ENCODE results near the gene SGK2.
A peak's percentile ranks its signal among the peaks of the same experiment; 100 is the strongest.
"Not testable (repeated sequence)": the region's sequence is repeated elsewhere in the genome, so short reads cannot be mapped to it uniquely, and the experiment has no call there.

The SGK2 gene

DNA sequence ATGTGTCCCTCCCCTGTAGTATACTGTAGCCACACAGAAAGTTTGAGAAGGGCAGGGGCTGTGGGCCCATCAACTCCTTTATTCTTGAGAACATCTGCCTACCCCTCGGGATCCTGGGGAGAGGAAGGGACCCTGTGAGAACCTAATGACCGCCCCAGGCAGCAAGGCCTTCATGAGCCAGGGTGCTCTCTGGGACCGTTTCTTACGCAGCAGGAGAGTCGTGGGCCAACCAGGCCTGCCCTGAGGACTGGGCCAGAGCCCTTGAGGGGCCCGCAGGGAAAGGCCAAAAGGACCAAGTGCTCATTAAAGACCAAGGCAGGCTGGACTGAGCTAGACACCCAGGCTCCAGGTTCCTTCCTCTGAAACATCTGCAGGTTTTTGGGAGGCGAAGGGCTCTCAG is 5.2 kb downstream of the SGK2 start:
- no peak for DNase-seq

GRCh38 chr20:43564455-43564854 is 5.6 kb downstream of the SGK2 start:
- DNase-seq: no peak

DNA sequence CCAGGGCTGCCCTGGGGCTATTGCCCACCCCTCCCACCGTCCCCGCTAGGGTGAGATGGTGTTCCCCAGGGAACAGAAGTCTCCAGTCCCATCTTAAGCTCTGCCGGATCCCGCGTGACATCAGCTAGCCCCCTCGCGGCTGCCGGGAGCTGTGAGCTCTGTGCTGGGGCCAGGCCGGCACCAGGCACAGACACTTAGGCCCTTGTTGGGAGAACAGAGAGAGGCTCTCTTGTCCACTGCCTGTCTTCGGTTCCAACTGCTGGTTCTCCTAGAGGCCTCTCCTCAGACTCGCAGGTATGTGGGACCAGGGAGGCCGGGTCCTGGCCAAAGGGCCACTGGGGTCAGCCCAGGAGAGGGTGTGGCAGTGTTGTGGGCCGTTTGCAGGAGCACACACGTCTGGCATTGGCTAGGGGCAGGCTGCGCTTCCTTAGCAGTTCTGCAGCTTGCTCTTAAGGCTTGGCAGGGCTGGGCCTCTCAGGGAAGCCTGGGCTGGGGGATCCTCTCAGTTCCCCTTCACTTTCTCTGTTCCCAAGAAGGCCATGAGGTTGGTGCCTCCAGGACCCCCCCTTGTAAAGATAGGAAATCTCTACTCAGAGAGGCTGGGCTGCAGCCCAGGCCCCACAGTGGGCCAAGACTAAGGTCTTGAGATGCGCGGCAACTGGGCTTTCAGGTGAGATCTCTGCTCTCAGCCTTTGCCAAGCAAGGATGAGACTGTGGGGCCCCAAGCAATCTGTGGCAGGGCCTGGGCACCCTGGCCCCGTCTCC is 6.3 kb downstream of the SGK2 start:
- DNase-seq: no peak

- DNase-seq: no peak
These were observed 6.9 kb downstream of the SGK2 start for GRCh38 chr20:43565758-43566104.

GRCh38 chr20:43567477-43567876 is 8.7 kb downstream of the SGK2 start:
- DNase-seq: no peak

DNA sequence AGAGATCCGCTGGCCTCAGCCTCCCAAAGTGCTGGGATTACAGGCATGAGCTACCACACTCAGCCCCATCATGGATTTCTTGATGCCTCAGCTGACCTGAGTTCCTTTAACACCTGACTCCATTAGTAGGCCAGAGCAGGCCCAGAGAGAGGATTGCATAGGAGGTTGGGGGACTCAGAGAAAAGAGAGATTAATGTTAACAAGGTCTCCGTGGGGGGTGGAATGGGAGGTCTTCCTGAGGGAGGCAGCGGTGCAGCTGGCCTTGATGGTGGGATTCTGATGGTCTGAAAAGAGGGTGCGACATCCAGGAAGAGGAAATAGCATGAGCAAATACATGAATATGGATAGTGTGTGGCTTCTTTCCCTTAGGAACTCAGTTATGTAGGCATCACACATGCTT is 9.9 kb downstream of the SGK2 start:
- no peak for DNase-seq

- no peak for DNase-seq
These were observed 10.5 kb downstream of the SGK2 start for GRCh38 chr20:43569282-43569681.

GRCh38 chr20:43570496-43570895 is 11.7 kb downstream of the SGK2 start:
- DNase-seq: no peak

- DNase-seq: no peak
These were observed 12.5 kb downstream of the SGK2 start for GRCh38 chr20:43571310-43571709.

DNA sequence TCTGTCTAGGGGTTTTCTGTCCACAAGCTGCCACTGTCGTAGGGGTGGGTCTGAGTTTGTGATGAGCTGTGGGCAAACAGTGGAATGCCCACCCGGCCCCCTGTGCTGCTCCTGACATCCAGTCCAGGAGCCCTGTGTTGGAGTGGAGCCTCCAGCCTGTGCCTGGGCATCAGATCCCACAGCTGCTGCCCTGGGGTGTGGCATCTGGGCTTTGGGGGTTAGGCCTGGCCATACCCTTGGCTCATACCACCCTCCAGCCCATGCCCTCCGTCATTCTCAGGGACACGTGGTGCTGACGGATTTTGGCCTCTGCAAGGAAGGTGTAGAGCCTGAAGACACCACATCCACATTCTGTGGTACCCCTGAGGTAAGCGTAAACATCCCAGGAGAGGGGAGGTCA is 12.9 kb downstream of the SGK2 start:
- DNase-seq: no peak

DNA sequence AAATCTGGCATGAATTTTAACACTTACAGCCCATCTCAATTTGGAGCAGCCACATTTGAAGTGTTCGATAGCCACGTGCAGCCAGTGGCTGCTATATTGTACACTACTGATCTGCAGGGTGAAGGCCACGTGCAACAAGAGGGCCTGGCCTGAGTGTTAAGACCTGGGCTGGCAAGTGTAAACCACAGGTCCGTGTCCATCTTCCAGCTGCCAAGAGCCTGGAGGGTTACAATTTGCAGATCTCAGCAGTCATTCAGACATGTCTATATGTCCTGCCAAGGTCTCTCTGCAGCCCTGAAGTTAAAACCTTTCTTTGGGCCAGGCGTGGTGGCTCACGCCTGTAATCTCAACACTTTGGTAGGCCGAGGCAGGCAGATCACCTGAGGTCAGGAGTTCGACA is 14.1 kb downstream of the SGK2 start:
- no peak for DNase-seq

DNA sequence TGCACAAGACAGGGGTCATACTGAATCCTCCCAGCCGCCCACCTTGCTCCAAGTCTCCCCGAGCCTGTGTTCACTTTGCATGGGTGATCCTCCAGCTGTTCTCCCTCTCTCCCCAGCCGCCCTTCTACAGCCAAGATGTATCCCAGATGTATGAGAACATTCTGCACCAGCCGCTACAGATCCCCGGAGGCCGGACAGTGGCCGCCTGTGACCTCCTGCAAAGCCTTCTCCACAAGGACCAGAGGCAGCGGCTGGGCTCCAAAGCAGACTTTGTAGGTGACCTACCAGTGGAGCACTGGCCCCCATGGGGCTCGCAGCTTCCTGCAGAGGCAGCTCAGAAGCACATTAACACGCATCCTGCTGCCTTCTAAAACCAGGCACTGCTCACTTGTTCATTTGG is 17.3 kb downstream of the SGK2 start:
- DNase-seq: no peak

GRCh38 chr20:43579861-43580793 is 21.3 kb downstream of the SGK2 start:
- no peak for DNase-seq

DNA sequence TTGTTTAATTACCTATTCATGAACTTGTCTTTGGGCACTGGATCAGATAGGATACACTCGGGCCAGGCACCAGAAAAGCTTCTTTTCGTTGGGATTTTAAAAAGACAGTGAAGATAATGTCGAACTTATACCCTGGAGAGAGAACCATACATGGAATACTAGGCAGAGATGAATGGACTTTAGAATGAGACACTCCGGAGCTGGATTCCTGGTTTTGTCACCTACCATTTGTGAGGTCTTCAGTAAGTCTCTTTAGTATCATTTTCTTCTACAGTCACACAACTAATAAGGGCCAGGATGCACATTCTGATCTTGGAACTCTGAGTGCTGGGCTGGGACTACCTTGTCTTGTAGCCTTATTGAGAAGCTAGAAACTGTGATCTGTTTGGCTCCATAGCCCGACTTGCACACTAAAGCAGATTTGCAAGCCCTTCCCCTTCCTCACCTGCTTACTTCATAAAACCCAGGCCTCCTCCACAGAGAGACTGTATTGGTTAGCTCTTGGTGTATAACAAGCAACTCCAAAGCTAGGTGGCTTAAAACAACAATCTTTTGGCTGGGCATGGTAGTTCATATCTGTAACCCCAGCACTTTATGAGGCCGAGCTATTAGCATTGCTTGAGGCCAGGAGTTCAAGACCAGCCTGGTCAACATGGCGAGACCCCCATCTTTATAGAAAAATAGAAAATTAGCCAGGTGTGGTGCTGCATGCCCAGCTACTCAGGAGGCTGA is 24.5 kb downstream of the SGK2 start:
- DNase-seq: no peak

DNA sequence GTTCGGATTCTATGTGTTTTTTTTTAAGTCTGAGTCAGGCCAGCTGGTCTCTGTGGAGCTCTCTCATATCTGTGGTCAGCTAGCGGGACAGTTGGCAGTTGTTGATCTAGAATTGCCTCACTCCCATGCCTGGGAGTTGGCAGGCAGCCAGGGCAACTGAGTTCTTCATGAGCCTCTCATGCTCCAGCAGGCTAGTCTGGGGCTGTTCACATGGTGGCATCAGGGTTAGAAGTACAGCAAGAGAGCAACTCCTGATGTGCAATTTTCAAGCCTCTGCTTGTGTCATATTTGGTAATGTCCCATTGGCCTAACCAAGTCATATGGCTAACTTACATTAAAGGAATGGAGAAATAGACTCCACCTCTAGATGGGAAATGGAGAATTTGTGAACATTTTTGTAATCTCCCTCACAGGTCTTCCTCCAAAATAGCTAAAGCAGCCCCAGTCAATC is 25.2 kb downstream of the SGK2 start:
- peak; percentile 22 to 41 for DNase-seq

GRCh38 chr20:43584448-43585136 is 25.8 kb downstream of the SGK2 start:
- DNase-seq: no peak

GRCh38 chr20:43586641-43587040 is 27.8 kb downstream of the SGK2 start:
- DNase-seq: no peak

DNA sequence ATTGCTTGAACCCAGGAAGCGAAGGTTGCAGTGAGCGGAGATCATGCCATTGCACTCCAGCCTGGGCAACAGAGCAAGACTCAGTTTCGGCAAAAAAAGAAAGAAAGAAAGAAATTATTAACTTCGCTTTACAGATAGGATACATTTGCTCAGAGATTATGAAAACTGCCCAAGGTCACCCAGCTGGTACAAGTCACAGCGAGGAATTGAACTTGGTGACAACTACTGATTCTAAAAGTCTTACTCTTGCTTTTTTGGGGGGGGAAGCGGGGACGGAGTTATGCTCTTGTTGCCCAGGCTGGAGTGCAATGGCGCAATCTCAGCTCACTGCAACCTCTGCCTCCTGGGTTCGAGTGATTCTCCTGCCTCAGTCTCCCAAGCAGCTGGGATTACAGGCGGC is 29.7 kb downstream of the SGK2 start:
- DNase-seq: not testable (repeated sequence)

DNA sequence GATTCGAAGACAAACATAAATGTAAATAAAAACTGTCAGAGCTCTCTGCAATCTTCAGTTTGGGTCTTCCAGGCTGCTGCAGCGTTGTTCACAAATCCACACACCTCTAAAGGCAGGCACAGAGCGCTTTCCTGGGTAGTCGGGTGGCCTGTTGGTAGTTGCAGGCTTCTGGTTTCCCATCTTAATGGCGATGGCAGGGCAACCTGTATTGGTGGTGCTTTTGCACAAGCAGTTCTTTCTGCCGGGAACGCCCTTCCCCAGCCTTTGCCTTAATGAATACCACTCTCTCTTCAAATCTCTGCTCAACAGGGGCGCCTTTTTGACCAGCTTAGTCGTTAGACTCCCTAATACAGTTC is 31.2 kb downstream of the SGK2 start:
- no peak for DNase-seq

GRCh38 chr20:43590392-43591303 is 31.8 kb downstream of the SGK2 start, which contains the start of gene IFT52:
IFT52 (plus strand) TSS chr20:43590937; CDS start chr20:43594699, 3,762 bp downstream.
- peak; percentile 84 to 94 for DNase-seq

GRCh38 chr20:43601960-43602359 is 43.1 kb downstream of the SGK2 start:
- DNase-seq: not testable (repeated sequence)

GRCh38 chr20:43603124-43603523 is 44.3 kb downstream of the SGK2 start:
- no peak for DNase-seq
